HUES6 (cell line): ENCODE measurements around the gene PNMA8A.
A peak's percentile ranks its signal among the peaks of the same experiment; 100 is the strongest.

Source experiments
- H3K27ac ChIP-seq: 2 replicates; pipeline ENCODE4 v1.7.0; 2013; ENCODE audit warnings: low read depth, mild to moderate bottlenecking, low read length, inconsistent platforms
- H3K27me3 ChIP-seq: 2 replicates; pipeline ENCODE4 v1.6.1; 2013; ENCODE audit warnings: low read length; ENCODE audit not compliant: control insufficient read depth, insufficient read depth
- H3K36me3 ChIP-seq: 2 replicates; pipeline ENCODE4 v1.6.1; 2013; ENCODE audit warnings: low read length; ENCODE audit not compliant: control insufficient read depth, insufficient read depth
- H3K4me1 ChIP-seq: 2 replicates; pipeline ENCODE4 v1.6.1; 2013; ENCODE audit warnings: low read length; ENCODE audit not compliant: control insufficient read depth, insufficient read depth
- H3K4me3 ChIP-seq: 2 replicates; pipeline ENCODE4 v1.5.1; 2013; ENCODE audit warnings: low read depth, low read length
- H3K9ac ChIP-seq: one replicate; pipeline ENCODE4 v1.6.1; 2013; ENCODE audit warnings: mild to moderate bottlenecking, low read length
- H3K9me3 ChIP-seq: 2 replicates; pipeline ENCODE4 v1.6.1; 2013; ENCODE audit warnings: low read depth, low read length; ENCODE audit not compliant: control insufficient read depth, insufficient read depth

The PNMA8A gene

GRCh38 chr19:46427518-46428045 is 43.8 kb downstream of the PNMA8A start:
- Histone ChIP-seq H3K27ac (no peak overlapping the region), H3K9ac (no peak overlapping the region), H3K9me3 (no peaks in the 10 kb centered on the region), H3K4me3 (no peak overlapping the region), H3K4me1 (peaks cover 20% of the 10 kb centered on the region), H3K27me3 (peaks cover 27% of the 10 kb centered on the region), H3K36me3 (no peaks in the 10 kb centered on the region)

- Histone ChIP-seq H3K36me3 (no peaks in the 10 kb centered on the region), H3K4me1 (peaks cover 18% of the 10 kb centered on the region), H3K27me3 (peaks cover 27% of the 10 kb centered on the region), H3K4me3 (peak overlapping the region; percentile 82), H3K27ac (no peak overlapping the region), H3K9me3 (no peaks in the 10 kb centered on the region), H3K9ac (peak overlapping the region; percentile 43)
Observed at GRCh38 chr19:46426506-46427162, 44.7 kb downstream of the PNMA8A start.

GRCh38 chr19:46426035-46426505 is 45.3 kb downstream of the PNMA8A start:
- Histone ChIP-seq H3K9ac (peak overlapping the region; percentile 43), H3K36me3 (no peaks in the 10 kb centered on the region), H3K4me3 (peak overlapping the region; percentile 82), H3K27ac (no peak overlapping the region), H3K27me3 (peaks cover 27% of the 10 kb centered on the region), H3K9me3 (no peaks in the 10 kb centered on the region), H3K4me1 (peaks cover 16% of the 10 kb centered on the region)

DNA sequence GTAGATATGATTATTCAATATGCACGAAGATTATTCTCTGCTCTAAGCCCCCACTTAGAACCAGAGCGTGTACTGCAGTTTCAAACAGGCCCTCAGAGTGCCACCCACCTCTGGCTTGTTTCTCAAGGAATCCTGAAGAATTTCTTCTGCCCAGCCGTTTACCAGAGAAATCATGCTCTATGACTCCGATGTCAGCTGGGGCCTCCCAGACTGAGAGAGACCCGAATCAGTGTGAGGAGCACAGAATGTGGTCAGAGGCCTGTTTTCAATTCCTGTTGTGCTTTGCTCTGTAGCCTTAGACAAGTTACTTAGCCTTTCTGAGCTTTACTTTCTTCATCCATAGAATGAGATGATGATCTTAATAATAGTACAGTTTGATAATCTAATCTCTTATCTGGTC is 48.2 kb downstream of the PNMA8A start:
- Histone ChIP-seq H3K4me1 (peaks cover 12% of the 10 kb centered on the region; the same call in 1 of the 2 replicates), H3K27ac (no peak overlapping the region), H3K9me3 (no peaks in the 10 kb centered on the region), H3K36me3 (no peaks in the 10 kb centered on the region), H3K27me3 (peaks cover 14% of the 10 kb centered on the region), H3K4me3 (no peak overlapping the region), H3K9ac (no peak overlapping the region)

DNA sequence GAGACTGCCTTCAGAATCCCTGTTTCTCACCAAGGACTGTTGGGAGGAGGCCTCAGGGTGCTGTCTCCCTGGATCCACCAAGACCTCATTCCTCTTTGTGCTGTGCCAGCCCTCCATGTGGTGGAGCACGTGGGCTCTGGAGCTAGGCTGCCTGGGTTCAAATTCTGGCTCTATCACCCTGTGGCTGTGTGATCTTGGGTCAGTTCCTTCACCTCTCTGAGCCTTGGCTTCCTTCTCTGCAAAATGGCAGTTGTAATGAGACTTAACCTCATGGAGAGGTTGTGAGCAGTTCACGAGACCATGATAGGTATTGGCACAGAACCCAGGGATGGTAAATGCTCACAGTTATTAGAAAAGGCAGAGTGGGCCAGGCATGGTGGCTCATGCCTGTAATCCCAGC is 49.0 kb downstream of the PNMA8A start:
- Histone ChIP-seq H3K9ac (no peak overlapping the region), H3K4me3 (no peak overlapping the region), H3K9me3 (no peaks in the 10 kb centered on the region), H3K36me3 (no peaks in the 10 kb centered on the region), H3K27me3 (peaks cover 5% of the 10 kb centered on the region), H3K27ac (no peak overlapping the region), H3K4me1 (peaks cover 12% of the 10 kb centered on the region; the same call in 1 of the 2 replicates)

DNA sequence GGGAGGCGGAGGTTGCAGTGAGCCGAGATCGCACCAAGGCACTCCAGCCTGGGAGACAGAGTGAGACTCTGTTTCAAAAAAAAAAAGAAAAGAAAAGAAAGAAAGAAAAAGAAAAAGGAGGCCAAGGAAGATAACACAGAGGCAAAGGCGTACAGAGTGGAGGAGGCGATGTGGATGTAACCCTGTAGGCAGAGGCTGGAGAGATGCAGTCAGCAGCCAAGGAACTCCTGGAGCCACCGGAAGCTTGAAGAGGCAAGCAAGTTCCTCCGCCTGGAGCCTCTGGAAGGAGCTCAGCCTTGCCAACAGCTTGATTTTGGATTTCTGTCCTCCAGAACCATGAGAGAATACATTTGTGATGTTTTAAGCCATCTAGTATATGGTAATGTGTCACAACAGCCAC is 51.3 kb downstream of the PNMA8A start:
- Histone ChIP-seq H3K9ac (no peak overlapping the region), H3K27me3 (no peaks in the 10 kb centered on the region), H3K4me1 (peaks cover 11% of the 10 kb centered on the region; the same call in 1 of the 2 replicates), H3K9me3 (no peaks in the 10 kb centered on the region), H3K4me3 (no peak overlapping the region), H3K36me3 (no peaks in the 10 kb centered on the region), H3K27ac (no peak overlapping the region)
